SJCRH30 (cell line): ENCODE data around the gene POU6F2. TPM values are rescaled to one million over a fixed set of nuclear protein-coding genes. Genes with fewer than 3 reads are reported as not detected.

Experiments used
- DNase-seq, 2 experiments: peaks; one replicate each; pipeline ENCODE4 v3.0.0-alpha.2; 2015 to 2020
- H3K27ac ChIP-seq: fragments of 250-450 bp; sonication (Bioruptor Pico); 2 replicates; pipeline ENCODE4 v1.5.1; 2020; ENCODE audit warnings: mild to moderate bottlenecking, moderate library complexity
- H3K27me3 ChIP-seq: fragments of 250-450 bp; sonication (Bioruptor Pico); 2 replicates; pipeline ENCODE4 v1.5.1; 2020; ENCODE audit warnings: mild to moderate bottlenecking, moderate library complexity
- H3K36me3 ChIP-seq: fragments of 250-450 bp; sonication (Bioruptor Pico); 2 replicates; pipeline ENCODE4 v1.5.1; 2020; ENCODE audit warnings: mild to moderate bottlenecking, moderate library complexity
- H3K4me1 ChIP-seq: fragments of 250-450 bp; sonication (Bioruptor Pico); 2 replicates; pipeline ENCODE4 v1.5.1; 2020; ENCODE audit warnings: mild to moderate bottlenecking, moderate library complexity
- H3K4me3 ChIP-seq: fragments of 250-450 bp; sonication (Bioruptor Pico); 2 replicates; pipeline ENCODE4 v1.5.1; 2020; ENCODE audit warnings: mild to moderate bottlenecking, moderate library complexity
- H3K9me3 ChIP-seq: fragments of 250-450 bp; sonication (Bioruptor Pico); replicated peaks from 2 replicates; pipeline ENCODE4 v1.5.1; 2020; ENCODE audit warnings: mild to moderate bottlenecking, moderate library complexity
- total RNA-seq: library from RNA; depleted of rRNA; stranded (reverse); fragments of >200 nt; shearing (Covaris generic); gene quantifications from 2 replicates; pipeline ENCODE4 v1.2.3, GENCODE V29; 2014; rRNA removed

The POU6F2 gene
- total RNA-seq, 1 experiment from 2014 or later, result not detected

DNA sequence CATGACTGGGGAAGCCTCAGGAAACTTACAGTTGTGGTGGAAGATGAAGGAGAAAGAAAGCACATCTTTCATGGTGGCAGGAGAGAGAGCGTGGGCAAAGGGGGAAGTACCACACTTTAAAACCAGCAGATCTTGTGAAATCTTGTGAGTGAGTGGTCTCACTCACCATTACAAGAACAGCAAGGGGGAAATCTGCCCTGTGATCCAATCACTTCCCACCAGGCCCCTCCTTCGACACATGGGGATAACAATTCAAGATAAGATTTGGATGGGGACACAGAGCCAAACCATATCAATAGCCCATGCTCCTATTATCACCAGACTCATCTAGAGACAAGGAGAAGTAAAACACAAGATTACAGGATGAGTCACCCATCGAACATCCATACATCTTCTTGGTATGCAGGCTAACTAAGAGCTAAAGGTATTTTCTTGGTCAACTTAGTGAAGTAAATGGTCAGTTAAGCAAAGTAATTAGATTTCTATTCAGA is 533.2 kb downstream of the POU6F2 start:
- Histone ChIP-seq H3K4me3 (no peak overlapping the region), H3K4me1 (no peaks in the 10 kb centered on the region), H3K9me3 (no peaks in the 10 kb centered on the region), H3K27ac (no peak overlapping the region), H3K36me3 (no peaks in the 10 kb centered on the region), H3K27me3 (no peaks in the 10 kb centered on the region)
- DNase-seq, result no peak

DNA sequence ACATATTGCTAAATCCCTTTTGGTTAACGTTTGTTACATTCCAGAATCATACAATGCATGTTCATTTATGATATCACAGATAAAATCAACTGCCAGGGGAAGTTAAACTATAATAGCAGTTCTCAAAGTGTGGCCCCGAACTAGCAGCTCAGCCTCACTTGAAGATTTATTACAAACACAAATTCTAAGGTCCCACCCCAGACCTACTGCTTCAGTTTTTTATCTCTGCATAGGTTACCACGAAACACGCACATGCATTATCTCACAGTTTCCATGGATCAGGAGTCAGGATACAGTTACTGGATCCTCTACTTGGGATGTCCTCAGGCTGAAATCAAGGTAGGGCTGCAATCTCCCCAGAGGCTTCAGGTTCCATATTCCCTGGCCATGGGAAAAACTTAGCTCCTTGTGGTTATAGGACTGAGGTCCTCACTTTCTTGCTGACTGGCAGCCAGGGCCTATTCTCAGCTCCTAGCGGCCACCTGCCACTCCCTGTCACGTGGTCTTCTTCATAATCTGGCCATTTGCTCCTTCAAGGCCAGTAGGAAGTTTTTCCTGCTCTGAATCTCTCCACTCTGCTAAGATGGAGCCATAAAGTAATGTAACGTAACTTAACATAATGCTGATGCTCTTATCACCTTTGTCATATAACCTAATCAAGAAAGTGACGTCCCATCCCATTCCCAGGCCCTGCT is 538.0 kb downstream of the POU6F2 start:
- Histone ChIP-seq H3K4me1 (no peaks in the 10 kb centered on the region), H3K36me3 (no peaks in the 10 kb centered on the region), H3K4me3 (no peak overlapping the region), H3K9me3 (no peaks in the 10 kb centered on the region), H3K27ac (no peak overlapping the region), H3K27me3 (no peaks in the 10 kb centered on the region)
- DNase-seq, result peak in 1 of 2 experiments; percentile 12

DNA sequence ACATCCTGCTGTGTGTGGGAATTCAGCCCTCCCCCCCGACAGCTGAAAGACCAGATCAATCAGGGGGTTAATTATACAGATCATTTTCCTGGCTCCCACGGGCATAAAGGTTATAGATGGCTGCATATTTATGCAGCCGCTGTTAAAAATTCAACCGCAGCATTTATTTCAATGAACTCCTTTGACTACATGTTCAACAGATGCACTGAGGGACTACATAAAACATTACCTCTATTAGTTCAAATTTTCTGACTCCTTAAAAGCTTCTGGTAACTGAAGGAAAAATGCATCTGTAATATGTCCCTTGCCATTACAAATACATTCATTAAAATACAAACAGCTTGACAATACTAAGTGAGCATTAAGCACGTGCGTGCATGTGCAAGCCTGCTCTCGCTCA is 538.8 kb downstream of the POU6F2 start:
- H3K4me3 ChIP-seq, result no peak overlapping the region
- no peaks in the 10 kb centered on the region for H3K36me3 ChIP-seq
- H3K27ac ChIP-seq, result no peak overlapping the region
- H3K9me3 ChIP-seq, result no peaks in the 10 kb centered on the region
- no peaks in the 10 kb centered on the region for H3K4me1 ChIP-seq
- no peaks in the 10 kb centered on the region for H3K27me3 ChIP-seq
- no peak for DNase-seq

DNA sequence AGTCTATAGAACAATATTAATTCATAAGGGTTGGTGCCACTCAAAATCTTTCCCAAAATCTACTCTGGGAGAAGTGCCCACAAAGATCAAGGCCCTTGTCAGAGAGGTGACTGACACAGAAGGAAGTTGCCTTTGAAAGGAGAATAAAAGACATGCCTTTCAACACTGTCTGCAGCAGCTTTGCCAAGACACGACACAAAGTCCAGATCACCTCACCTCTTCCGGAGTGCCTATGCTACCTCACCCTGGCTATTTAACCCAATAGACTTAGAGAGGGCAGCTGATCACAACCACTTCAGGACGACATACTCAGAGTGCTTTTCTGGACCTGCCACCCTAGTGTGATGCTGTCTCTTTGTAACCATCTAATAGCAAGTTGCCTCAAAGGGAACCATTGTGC is 539.5 kb downstream of the POU6F2 start:
- Histone ChIP-seq H3K4me1 (no peaks in the 10 kb centered on the region), H3K4me3 (no peak overlapping the region), H3K9me3 (no peaks in the 10 kb centered on the region), H3K27ac (no peak overlapping the region), H3K36me3 (no peaks in the 10 kb centered on the region), H3K27me3 (no peaks in the 10 kb centered on the region)
- DNase-seq, result no peak

Other genes starting within 250 kb of the POU6F2 start
- gene VPS41, start 68.7 kb upstream of the POU6F2 start, total RNA-seq, result 37.3 and 37.4 TPM in 2 replicates